Naive thymus-derived CD8-positive, alpha-beta T cell (primary cell): ENCODE measurements around the gene CCZ1B. TPM values are rescaled to one million over a fixed set of nuclear protein-coding genes. Genes with fewer than 3 reads are reported as not detected.
"Not testable (repeated sequence)": the region's sequence is repeated elsewhere in the genome, so short reads cannot be mapped to it uniquely, and the experiment has no call there.

Source experiments
- ATAC-seq, 2 donors: fragments of 150-1000 bp; cut with Tn5 transposase in 1 of 2; sonication (Bioruptor Pico), chemical (Tn5 transposase) in 1 of 2; 1 replicate in 1 of 2; 2 replicates in 1 of 2; pipeline ENCODE4 v1.10.0; 2021; ENCODE audit warnings: mild to moderate bottlenecking in 2 of 2, moderate library complexity in 2 of 2
- POLR2A ChIA-PET: fragments of 350-600 bp; sonication (Branson Sonifier 250); formaldehyde crosslinking; loops from one replicate; lab custom pipeline; 2021; ENCODE audit warnings: antibody characterized with exemption; lab: Charles Lee
- DNase-seq, 10 donors: peaks; one replicate each; pipeline versions ENCODE4 v3.0.0 to v3.0.0-alpha.2; 2020 to 2022
- H3K27ac Mint-ChIP-seq, 10 donors: one replicate each; pipeline ENCODE4 v1.8.0; 2020 to 2022; ENCODE audit warnings: mild to moderate bottlenecking in 10 of 10, mixed read lengths in 10 of 10, moderate library complexity in 4 of 10, inconsistent platforms in 1 of 10
- H3K27me3 Mint-ChIP-seq, 5 donors: one replicate each; pipeline ENCODE4 v1.8.0; 2021 to 2022; ENCODE audit warnings: mixed read lengths in 5 of 5
- H3K36me3 Mint-ChIP-seq, 3 donors: one replicate each; pipeline ENCODE4 v1.8.0; 2020 to 2022; ENCODE audit warnings: mixed read lengths in 3 of 3, mild to moderate bottlenecking in 2 of 3, inconsistent platforms in 1 of 3
- H3K4me1 Mint-ChIP-seq, 4 donors: one replicate each; pipeline ENCODE4 v1.8.0; 2021 to 2022; ENCODE audit warnings: mixed read lengths in 4 of 4
- H3K4me3 Mint-ChIP-seq, 10 donors: one replicate each; pipeline ENCODE4 v1.8.0; 2020 to 2022; ENCODE audit warnings: mild to moderate bottlenecking in 10 of 10, mixed read lengths in 10 of 10, moderate library complexity in 6 of 10, inconsistent platforms in 1 of 10
- H3K9me3 Mint-ChIP-seq, 9 donors: one replicate each; pipeline ENCODE4 v1.8.0; 2020 to 2022; ENCODE audit warnings: mixed read lengths in 9 of 9, mild to moderate bottlenecking in 3 of 9, inconsistent platforms in 1 of 9, moderate library complexity in 1 of 9
- polyA plus RNA-seq, 3 donors: library from polyadenylated mRNA; unstranded; fragments of 300-500 nt; fragmentation: Illumina TruSeq; gene quantifications; one replicate each; pipeline ENCODE4 v1.2.3, GENCODE V29; 2021
- total RNA-seq, 8 experiments: library from RNA in 2 of 8; stranded (reverse) in 2 of 8; gene quantifications; one replicate each; pipeline ENCODE4 v1.2.3 and lab custom pipeline; 2021 to 2026

CCZ1B gene
- total and polyA plus RNA-seq, 5 experiments from 2014 or later, result 16.0 to 100 (median 29.2) TPM

DNA sequence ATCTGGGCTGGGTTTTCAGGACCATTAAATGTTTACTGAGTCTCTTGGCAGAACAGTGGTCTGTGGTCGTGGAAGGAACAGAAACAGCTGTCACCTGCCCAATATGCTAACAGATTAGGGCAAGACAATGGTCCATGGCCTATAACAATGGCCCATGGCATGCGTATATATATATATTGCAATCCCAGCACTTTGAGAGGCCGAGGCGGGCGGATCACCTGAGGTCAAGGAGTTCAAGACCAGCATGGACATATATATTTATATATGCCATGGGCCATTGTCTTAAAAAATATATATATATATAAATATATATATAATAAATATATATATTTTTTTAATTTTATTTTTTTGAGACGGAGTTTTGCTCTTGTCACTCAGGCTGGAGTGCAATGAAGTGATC lies 44.5 kb downstream of the CCZ1B start:
- H3K27me3 Mint-ChIP-seq, H3K4me1 Mint-ChIP-seq, H3K4me3 Mint-ChIP-seq, H3K36me3 Mint-ChIP-seq, ATAC-seq, POLR2A ChIA-PET, H3K9me3 Mint-ChIP-seq, DNase-seq: not testable (repeated sequence)
- peak overlapping the region in 1 of 10 donors; percentile 34 for H3K27ac Mint-ChIP-seq

- H3K27ac Mint-ChIP-seq, H3K36me3 Mint-ChIP-seq, H3K27me3 Mint-ChIP-seq, POLR2A ChIA-PET, H3K9me3 Mint-ChIP-seq, ATAC-seq, DNase-seq, H3K4me3 Mint-ChIP-seq, H3K4me1 Mint-ChIP-seq: not testable (repeated sequence)
These were observed 64.9 kb downstream of the CCZ1B start for GRCh38 chr7:6761186-6761585.

DNA sequence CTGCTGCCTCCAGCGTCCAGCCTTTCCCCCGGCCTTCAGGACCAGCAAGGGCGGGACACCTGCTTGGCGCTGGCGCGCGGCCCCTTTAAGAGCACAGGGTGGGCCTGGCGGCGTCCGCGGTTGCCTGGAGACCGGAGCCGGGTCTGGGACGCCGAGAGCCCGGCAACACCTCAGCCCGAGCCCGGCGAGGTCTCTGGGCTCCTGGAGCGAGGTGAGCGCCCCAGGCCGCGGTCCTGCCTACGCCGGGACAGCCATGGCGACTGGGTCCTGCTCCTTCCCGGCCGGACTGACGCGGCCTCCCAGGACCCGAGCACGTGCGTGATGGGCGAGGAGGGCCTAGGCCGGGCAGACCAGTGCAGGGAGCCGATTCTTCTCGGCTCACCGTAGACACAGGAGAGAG lies 72.1 kb downstream of the CCZ1B start, which contains the start of gene RSPH10B2:
Gene RSPH10B2 (plus strand): TSS at position 140 of the 400 bp plus-strand sequence. CDS start 3,575 bp downstream, outside the sequence.
- H3K9me3 Mint-ChIP-seq, ATAC-seq, H3K27ac Mint-ChIP-seq, H3K36me3 Mint-ChIP-seq, DNase-seq, H3K27me3 Mint-ChIP-seq, POLR2A ChIA-PET, H3K4me3 Mint-ChIP-seq, H3K4me1 Mint-ChIP-seq: not testable (repeated sequence)

DNA sequence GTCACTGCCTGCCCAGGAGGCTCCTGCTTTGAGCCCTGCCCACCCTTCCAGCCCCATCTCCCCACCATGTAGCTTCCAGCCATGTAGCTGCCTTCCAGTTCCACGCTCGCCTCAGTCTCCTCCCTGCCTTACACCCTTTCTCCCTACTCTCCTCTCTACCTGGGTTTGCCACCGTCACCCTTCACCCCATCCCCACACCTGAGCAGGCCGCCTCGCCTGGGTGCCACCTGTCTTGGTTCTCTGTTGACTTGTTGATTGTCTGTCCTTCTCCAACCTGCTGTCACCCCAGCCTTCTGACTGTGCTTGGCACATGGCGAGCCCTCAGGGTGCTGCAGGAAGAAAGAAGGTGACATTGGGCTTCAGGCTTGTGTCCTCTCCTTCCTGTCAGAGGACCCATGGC lies 75.9 kb downstream of the CCZ1B start:
- H3K4me1 Mint-ChIP-seq, DNase-seq, H3K27me3 Mint-ChIP-seq, H3K4me3 Mint-ChIP-seq, ATAC-seq, POLR2A ChIA-PET, H3K9me3 Mint-ChIP-seq: not testable (repeated sequence)
- Mint-ChIP-seq H3K27ac (peak overlapping the region in 1 of 10 donors; percentile 72), H3K36me3 (peaks cover 0 to 19% (median 0%) of the 10 kb centered on the region in 3 donors)

- POLR2A ChIA-PET, H3K4me1 Mint-ChIP-seq, DNase-seq, H3K27ac Mint-ChIP-seq, H3K9me3 Mint-ChIP-seq, H3K4me3 Mint-ChIP-seq, H3K27me3 Mint-ChIP-seq, ATAC-seq: not testable (repeated sequence)
- H3K36me3 Mint-ChIP-seq, result peaks cover 0 to 25% (median 0%) of the 10 kb centered on the region in 3 donors
These were observed 76.7 kb downstream of the CCZ1B start for GRCh38 chr7:6749335-6749734.

Other genes starting within 250 kb of the CCZ1B start
- 10 to 100 TPM; 39.7 to 48.3 TPM for gene ZDHHC4, start 248.8 kb downstream of the CCZ1B start, total RNA-seq
- 10 to 100 TPM; 77.2 to 81.0 (median 78.9) TPM for gene ZDHHC4, start 248.8 kb downstream of the CCZ1B start, polyA plus RNA-seq
- gene INTS15, start 236.3 kb downstream of the CCZ1B start, total RNA-seq, result 10 to 100 TPM; 57.4 to 61.8 TPM
- gene INTS15, start 236.3 kb downstream of the CCZ1B start, polyA plus RNA-seq, result 10 to 100 TPM; 29.4 to 43.3 (median 30.2) TPM
- 1 to 10 TPM; 9.4 to 9.5 TPM for gene ZNF853, start 210.7 kb downstream of the CCZ1B start, total RNA-seq
- gene ZNF853, start 210.7 kb downstream of the CCZ1B start, polyA plus RNA-seq, result 1 to 10 TPM; 3.1 to 8.2 (median 3.8) TPM
- 10 to 100 TPM; 65.5 to 77.9 TPM for gene ZNF316, start 189.0 kb downstream of the CCZ1B start, total RNA-seq
- gene ZNF316, start 189.0 kb downstream of the CCZ1B start, polyA plus RNA-seq, result 1 to 10 TPM in 2 of 3 donors, under 1 TPM in 1; 0.96 to 5.7 (median 1.8) TPM
- 10 to 100 TPM; 45.5 to 49.7 TPM for gene ZNF12, start 119.3 kb downstream of the CCZ1B start, total RNA-seq
- 10 to 100 TPM; 19.9 to 23.0 (median 21.5) TPM for gene ZNF12, start 119.3 kb downstream of the CCZ1B start, polyA plus RNA-seq
- gene RSPH10B2, start 72.2 kb downstream of the CCZ1B start, total RNA-seq, result 1 to 10 TPM in 1 of 2 experiments, under 1 TPM in 1; 0.68 to 1.5 TPM
- gene RSPH10B2, start 72.2 kb downstream of the CCZ1B start, polyA plus RNA-seq, result not detected